T-helper 22 cell (primary cell): ENCODE data around the gene KIFC3.
"Not testable (repeated sequence)": the region's sequence is repeated elsewhere in the genome, so short reads cannot be mapped to it uniquely, and the experiment has no call there.

Source experiments
- DNase-seq: peaks from one replicate; pipeline ENCODE4 v3.0.0-alpha.2; 2020; ENCODE audit warnings: low read depth

Gene KIFC3

DNA sequence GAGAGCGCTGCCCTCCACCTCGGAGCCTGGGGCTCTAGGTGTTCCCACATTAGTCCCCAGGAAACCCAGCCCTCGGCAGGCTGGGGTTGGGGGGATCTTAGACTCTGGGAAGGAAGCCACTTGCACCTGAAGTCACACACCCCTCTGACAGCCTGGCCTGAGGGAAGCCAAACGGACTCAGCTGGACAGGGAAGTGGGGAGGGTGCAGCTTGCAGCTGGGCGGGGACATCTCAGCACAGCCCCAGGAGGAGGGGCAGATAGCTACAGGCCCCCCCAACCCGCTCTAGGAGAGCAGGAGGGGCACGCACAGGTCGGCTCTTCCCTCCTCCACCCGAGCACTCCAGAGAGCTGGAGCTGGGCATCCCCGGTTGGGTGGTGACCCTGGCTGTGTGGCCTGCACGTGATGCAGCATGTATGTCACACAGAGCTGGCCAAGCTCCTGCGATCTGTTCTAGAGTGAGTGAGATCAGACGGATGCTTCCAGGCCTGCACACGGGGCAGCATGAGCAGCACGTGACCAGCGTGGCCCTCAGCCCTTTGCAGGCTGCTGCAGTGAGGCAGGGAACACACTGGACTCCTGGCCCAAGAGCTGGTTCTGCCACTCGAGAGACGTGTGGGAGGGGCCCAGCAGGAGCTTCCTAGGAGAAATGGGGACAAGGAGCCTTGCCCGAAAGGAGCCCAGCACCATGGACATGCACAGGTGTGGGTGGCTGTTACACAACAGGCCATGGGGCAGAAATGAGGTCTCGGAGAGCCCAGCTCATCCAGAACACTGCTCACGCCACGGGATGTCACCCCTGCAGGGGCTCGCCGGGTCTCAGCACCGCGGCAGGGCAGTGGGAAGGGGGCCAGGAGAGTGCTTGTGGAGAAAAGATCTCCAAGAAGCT is 15.4 kb downstream of the KIFC3 start:
- DNase-seq: no peak

DNA sequence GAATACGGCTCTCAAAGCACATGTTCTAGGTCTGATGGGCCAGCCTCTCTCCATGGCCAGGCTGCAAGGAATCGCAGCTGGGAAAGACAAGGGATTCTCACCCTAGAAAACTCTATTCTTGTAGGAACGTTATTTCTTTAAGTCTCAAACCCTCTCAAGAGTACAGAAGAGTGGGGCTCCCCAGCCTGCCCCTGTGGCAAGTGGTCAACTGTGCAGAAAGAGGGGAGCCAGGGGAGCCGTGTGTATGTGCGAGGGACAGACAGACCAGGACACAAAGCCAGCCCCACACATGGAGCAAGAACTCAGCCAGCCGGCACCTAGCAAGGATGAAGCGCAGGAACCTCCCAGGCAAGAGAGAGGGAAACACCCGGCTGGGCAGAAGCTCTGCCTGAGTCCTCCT is 16.4 kb downstream of the KIFC3 start:
- no peak for DNase-seq

DNA sequence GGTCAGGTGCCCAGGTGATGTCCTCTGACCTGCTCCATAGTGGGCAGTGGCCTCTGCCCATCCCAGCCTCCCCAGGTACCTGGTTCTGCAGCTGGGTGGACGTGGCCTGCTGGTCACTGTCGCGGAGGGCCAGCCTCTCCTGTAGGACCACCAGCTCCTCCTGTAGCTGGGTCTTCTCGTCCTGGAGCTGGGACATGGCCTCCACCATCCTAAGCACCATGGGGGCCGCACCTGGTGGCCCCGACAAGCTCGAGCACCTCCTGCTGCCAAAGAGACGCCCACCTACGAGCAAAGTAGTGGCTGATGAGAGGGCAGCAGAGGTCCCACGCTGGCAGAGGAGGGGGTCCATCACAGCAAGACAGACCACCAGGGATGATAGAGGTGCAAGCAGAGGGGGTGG is 16.9 kb downstream of the KIFC3 start:
- DNase-seq: no peak

DNA sequence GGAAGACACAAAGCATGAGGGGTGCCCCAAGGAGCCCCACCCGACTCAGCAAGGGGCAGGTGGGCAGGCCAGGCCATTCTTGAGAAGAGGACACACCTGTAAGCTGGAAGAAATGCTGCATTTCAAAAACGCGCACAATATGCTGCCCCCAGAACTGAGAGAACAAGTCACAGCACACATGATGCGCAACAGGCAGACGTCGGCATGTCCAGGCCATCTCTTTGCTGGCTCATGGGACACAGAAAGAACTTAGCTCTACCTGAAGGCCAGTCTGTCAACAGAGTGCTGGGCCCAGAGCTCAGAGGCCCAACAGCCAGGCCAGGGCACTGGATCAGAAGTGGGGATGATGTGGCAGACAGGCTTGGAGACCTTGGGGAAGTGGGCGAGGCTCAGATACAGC is 18.0 kb downstream of the KIFC3 start:
- DNase-seq: no peak

DNA sequence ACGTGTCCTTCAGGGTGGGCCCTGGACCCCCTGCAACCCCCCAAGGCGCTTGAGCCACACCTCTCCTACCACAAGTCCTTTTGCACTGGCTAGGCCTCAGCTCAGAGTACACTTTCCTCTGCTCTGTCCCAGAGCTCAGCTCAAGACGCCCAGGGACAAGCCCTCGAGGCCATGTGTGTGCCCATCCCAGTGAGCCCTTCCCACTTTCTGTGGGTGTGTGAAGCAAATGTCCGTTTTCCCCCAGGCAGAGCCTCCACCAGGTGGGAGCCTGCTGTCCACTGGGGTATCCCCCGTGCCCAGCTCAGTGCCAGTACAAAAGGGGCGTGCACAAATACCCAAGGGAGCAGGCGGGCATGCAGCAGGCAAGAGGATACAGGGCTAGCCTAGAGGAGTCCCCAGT is 18.4 kb downstream of the KIFC3 start:
- no peak for DNase-seq

DNA sequence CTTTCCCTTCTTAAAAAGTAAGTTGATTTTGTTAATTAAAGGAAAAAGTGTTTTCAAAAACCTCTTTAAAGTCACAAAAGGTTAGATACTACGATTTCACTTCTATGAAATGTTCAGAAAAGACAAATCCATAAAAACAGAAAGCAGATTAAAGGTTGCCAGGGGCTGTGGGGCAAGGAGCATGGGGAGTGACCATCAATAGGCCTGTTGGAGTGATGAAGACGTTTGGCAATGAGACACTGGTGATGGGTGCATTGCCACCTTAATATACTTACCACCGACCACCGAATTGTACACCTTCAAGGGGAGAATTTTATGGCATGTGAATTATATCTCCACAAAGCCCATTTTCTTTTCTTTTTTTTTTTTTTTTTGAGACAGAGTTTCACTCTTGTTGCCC is 19.2 kb downstream of the KIFC3 start:
- no peak for DNase-seq

DNA sequence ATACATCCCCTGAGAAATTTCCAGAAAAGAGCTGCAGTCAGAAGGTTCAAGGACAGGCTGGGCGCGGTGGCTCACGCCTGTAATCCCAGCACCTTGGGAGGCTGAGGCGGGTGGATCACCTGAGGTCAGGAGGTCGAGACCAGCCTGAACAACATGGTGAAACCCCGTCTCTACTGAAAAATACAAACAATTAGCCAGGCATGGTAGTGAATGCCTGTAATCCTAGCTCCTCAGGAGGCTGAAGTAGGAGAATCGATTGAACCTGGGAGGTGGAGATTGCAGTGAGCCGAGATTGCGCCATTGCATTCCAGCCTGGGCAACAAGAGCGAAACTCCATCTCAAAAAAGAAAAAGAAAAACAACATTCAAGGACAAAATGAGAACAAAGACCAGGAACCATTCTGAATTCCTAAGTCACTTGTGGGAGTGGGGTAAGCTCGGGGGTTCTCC is 19.7 kb downstream of the KIFC3 start:
- DNase-seq: not testable (repeated sequence)

DNA sequence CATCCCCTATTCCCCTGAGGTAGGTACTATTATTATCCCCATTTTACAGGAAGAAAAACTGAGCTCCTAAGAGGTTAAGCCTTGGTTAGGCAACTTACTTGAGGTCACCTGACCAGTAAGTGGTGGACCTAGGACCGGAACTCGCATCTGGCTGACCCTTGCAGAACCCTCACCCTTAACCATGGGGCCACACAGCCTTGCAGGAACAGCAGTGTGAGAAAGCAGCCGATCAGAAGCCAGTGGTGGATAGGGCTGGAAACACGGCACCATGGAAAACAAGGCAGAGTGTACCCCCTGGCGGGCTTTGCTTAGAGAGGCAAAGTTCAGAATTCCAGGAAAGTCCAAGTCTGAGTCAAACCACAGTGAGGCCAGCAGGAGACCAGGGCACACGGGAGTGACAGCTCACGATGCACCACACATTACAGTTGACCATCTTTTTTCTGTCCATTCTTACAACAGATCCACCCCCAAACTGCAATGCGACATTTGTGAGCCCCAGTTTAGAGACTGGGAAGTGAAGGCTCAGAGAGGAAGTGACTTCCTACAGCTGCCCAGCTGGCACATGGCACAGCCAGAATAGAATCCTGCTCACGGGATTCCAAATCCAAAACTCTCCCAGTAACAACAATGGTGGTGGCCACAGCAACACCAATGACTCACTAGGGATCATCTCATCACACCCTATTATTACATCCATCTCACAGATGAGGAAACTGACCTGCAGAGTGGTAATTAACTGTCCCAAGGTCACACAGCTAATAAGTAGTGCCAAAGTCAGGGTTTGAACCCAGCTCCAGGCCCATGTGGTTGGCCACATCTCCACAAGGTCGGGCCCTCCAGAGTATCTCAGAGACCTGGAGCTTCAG is 20.3 kb downstream of the KIFC3 start:
- DNase-seq: no peak

DNA sequence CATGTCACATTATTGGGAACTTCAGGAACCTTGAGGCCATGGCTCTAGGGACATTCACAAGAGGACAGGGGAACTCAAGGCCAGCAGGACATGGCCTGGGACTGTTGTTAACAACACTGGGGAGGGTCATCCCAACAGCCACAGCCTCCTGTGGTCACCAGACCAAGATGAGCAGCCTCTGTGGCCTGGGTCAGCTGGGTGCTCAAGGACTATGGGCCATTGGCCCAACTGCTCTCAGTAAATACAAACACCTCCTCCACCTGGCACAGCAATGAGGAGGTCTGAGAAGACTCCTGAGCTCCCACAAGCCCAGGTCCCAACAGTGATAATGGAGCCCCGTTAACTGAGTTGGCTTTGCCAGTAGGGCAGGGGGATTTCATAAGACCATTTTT is 20.9 kb downstream of the KIFC3 start:
- DNase-seq: no peak

DNA sequence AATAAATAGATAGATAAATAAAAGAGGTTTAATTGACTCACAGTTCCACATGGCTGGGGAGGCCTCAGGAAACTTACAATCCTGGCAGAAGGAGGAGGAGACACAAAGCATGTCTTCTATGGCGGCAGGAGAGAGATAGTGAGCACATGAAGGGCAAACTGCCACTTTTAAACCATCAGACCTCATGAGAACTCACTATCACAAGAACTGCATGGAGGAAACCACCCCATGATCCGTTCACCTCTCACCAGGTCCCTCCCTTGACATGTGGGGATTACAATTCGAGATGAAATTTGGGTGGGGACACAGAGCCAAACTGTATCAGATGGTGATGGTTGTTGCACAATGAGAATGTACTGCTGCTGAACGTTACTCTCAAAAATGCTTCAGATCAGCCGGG is 22.5 kb downstream of the KIFC3 start:
- not testable (repeated sequence) for DNase-seq

DNA sequence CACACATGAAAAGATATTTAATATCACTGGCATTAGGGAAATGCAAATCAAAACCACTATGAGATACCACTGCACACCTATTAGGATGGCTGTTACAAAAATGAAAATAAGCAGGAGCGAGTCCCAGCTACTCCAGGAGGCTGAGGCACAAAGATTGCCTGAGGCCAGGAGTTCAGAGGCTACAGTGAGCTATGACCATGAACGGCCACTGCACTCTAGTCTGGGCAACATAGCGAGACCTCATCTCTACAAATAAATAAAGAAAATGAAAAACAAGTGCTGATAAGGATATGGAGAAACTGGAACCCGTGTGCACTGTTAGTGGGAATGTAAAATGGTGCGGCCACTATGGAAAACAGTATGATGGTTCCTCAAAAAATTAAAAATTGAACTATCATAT is 23.6 kb downstream of the KIFC3 start:
- DNase-seq: no peak

DNA sequence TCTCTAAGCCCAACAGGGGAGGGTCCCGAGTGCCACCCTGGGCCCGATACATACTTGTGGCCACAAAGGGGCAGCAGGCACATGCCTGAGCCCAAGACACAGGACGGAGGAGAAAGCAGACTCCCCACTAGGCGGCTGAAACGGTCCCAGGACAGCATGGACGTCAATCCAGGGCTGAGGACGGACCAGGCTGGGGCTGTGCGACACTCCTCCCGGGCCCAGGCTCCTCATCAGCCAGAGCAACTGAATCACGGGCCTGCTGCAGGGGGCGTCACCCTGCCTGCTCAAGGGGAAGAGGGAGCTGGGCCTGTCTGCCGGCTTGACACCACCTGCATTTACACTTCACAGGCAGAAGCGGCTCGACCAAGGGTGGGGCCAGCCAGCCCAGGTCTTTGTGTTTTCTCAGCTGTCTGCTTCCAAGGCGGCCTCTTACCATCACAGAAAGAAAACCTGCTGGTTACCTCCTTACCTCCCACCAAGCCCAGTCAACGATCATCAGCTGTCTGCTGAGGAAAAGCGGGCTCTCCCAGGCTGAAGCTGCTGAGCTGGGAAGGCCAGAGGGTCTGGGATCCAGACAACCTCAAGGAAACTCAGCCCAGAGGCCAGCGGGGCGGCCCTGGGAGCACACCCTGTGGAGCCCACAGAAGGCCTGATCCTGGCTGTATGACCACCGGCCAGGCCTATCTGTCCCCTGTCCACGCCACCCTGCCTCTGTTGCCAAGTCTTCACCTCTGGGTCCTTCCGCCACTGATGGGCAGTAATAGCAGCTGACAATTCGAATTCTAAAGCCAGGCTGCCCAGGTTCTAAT is 26.4 kb downstream of the KIFC3 start:
- no peak for DNase-seq

DNA sequence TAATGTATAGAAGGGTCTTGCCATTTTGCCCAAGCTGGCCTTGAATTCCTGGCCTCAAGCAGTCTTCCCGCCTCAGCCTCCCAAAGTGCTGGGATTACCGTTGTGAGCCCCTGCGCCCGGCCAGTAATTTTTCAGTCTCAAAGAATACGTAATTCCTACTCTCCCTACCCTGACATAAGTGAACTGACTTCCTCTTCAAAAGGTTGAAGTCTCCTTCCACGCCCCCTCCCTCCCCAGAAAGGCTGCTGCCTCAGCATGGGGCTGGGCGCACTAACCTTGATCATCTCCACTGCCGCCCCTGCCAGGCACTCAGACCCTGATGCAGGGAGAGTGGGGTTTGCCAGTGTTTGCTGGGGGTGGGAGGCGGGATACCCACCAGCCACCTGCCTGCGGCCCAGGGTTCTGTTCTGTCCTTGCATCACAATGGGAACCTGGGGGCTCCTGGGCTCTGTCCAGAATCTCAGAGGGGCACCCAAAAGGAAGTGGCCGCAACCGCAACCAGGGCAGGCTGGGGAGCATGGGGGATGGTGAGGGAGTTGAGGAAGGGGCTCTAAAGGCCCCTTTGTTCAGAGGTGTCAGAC is 27.5 kb downstream of the KIFC3 start:
- DNase-seq: no peak

DNA sequence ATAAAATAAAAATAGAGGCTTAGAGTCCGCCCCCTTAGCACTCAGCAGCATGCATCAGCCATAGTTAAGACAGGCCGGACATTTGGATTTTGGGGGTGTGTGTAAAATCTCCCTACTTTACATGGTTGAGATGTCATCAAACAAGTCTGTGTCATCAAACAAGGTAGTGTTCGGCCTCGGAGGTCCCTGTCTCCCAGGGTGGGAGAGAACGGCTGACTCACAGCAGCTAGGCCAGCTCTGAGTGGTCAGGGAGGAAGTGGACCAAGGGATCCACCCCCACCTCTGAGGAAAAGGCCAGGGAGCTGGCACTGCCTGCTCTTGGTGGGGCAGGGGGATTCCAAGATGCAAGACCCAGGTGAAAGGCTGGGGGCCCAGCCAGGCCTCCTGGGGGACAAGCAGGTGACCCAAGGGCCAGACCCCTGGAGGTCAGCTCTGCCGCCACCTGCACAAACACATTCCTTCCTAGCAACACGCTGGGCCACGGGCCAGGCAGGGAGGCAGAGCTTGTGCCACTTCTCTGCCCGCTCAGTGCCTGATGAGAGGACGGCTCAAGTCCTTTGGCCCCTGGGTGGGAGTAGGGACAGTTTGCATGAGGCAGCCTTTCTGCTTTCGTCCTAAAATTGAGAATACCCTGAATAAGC is 28.5 kb downstream of the KIFC3 start:
- no peak for DNase-seq

DNA sequence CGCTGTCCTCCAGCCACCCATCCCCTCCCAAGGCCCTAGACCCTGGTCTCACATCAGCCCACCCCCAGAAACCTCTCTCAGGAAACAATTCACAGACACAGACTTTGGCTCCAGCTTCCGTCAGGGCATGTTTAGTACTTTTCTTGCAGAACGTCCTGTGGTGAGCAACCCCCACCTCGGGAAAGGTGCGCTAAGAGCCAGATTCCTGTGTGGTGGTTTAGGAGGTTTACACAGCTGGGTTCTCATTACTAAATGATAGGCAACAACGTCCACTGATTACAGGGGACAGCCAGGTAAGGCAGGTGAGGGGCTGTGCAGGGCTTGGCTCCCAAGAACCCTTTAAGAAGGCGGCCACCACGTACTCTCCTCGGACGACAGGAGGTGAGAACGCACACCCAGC is 29.3 kb downstream of the KIFC3 start:
- DNase-seq: no peak

DNA sequence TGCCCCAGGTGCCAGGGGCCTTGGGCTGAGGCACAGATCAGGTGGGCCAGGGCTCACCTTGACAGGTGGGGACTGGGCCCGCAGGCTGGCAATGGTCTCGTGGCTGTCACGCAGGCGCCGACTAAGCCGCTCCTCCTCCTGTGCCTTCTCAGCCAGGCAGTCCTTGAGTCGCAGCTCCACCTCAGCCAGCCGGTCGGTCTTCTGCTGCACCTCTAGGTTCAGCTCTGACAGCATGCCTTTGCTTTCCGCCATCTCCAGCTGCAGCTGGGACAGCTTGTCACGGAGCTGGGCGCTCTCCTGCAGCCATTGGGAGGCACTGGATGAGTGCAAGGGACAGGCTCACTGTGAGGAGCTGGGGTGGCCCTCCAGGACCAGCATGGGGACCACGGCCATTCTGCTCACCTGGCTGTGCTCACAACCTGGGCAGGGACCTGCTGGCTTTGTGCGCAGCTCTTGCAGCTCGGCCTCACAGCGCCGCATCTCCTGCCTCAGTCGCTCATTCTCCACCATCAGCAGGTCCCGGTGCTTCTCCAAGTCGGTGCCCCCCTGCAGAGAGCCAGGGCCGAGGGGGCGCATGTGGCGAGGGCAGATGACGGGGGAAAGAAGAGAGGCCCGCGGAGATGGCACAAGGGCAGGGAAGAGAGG is 31.0 kb downstream of the KIFC3 start:
- no peak for DNase-seq

DNA sequence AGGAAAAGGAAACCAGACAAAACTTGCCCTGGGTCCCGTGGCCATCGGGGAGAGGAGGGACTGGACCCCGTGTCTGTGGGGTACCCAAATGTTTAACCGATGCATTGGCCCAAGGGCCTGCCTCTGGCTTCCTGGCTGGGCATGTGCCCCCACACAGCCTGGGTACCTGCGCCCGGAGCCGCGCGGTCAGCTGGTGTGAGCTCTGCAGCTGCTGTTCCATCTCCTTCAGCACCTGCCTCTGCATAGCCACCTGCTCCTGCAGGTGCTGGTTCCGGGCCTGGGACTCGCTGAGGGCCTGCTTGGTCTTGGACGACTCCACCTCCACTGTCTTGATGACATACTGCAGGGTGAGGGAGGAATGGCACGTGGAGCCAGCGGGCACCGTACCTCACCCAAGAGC is 31.9 kb downstream of the KIFC3 start:
- DNase-seq: no peak

DNA sequence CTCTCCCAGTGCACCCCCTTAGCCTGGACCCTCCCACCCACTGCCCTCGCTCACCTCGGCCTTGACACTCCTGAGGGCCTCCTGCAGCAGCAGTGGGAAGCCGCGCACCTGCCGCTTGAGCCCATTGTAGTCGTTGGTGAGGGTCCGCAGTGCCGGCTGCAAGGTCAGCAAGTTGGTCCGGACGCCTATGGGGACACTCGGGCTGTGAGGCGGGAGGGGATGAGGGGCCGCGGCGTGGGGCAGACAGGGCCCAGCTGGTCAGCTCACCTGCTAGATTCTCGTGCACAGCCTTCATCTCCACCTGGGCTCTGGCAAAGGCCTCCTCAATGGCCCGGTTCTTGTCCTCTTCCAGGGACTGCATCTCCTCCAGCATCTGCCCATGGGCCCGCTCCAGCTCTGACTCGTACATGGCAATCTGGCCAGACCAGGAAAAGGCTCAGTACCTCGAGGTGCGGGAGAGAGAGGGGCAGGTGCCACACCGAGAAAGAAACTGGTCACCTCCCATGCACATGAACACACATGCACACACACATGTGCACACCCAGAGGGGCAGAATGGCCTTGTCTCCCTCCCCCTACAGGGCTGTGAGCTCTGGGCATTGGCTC is 32.6 kb downstream of the KIFC3 start:
- DNase-seq: no peak

DNA sequence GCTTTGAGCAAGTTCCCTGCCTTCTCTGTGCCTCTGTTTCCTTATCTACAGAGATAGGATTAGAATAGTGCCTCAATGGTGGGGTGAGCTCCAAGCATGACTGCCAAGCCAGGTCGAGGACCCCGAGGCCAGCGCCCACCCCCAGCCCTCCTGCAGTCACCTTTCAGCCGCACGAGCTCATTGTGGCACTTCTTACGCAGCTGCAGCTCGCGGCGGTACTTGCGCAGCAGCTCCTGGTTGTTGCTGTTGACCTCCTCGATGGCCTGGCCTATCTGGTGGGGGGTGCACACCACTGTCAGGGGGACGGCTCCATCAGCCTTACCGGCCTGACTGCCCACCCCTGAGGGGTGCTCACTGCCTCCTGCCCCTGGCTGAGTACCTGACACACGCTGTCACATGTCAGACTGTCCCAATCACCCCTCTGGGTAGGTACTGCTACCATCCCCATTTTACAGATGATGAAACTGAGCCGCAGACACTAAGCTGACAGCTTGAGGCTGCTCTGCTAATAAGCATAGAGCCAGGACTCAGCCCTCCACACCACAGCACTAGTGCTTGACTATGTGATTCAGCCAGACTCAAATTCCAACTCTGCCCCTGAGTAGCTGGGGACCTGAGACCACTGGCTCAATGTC is 35.5 kb downstream of the KIFC3 start:
- DNase-seq: no peak

DNA sequence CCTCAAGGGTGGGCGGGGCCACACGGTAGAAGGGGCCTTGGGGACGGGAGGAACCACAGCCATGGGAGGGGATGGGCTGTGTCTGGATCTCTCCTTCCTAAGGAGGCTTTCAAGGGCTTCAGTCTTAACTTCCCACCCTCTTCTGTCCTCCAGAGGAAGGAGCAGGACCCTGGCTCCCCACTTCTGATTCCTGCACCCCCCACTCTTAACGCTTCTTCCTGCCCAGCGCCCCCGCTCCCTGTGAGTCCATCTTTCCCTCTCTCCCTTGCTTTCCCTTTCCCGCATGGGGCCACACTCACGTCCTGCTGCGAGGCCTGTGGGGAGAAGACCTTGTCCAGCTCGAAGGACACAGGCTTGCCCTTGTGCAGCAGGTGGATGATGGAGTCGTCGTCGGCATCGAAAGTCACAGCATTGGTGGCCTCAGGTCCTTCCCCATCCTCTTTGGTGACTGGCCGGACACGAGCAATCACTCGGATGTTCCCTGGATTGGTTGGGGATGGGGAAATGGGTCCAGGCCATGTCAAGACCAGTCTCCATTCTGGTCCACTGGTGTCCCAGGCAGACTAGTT is 37.0 kb downstream of the KIFC3 start:
- no peak for DNase-seq
